GM23248 (cell line): ENCODE data around the gene ZNF410.

Experiments used
- EZH2 ChIP-seq: fragments of 200-600 bp; sonication (generic); IDR thresholded peaks from 2 replicates; pipeline ENCODE4 v1.6.1; 2018; ENCODE audit warnings: antibody characterized with exemption, mild to moderate bottlenecking; ENCODE audit not compliant: insufficient read depth, poor library complexity, severe bottlenecking
- EZH2phosphoT487 ChIP-seq: fragments of 200-600 bp; sonication (generic); IDR thresholded peaks from 2 replicates; pipeline ENCODE4 v1.6.1; 2018; ENCODE audit warnings: antibody characterized with exemption, moderate library complexity, mild to moderate bottlenecking, low read depth; ENCODE audit not compliant: insufficient read depth

DNA sequence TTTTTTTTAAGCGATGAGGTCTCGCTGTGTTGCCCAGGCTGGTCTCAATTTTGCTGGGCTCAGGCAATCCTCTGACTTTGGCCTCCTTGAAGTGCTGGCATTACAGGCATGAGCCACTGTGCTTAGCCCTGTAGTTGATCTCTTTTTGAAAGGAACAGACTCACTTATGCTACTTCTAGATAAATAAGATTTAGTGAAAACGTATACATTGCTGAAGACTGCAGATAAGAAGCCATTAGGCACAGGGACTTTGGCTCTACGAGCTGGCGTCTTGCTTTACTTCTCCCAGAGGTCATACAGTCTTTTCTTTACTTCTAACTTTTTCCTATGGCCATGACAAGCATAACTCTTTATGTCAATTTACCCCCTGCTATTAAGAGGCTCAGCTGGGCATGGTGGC is 25.6 kb upstream of the ZNF410 start:
- TF ChIP-seq EZH2, result no peak
- no peak for TF ChIP-seq EZH2phosphoT487
